ENCODE measurements around the gene TUBGCP6. TPM values are rescaled to one million over a fixed set of nuclear protein-coding genes. Genes with fewer than 3 reads are reported as not detected.

The TUBGCP6 gene
- total and polyA plus RNA-seq, 11 donors, result 11.6 to 28.8 (median 17.7) TPM

GRCh38 chr22:50264104-50264745, 19.4 kb upstream of the TUBGCP6 start:
- WGBS, 4 donors, result 89 to 91% (median 90%) methylated on average over 12 to 15 of the region's 15 CpGs

GRCh38 chr22:50262973-50263617, 18.3 kb upstream of the TUBGCP6 start:
- ATAC-seq (no peak), DNase-seq (no peak)
- intact Hi-C loops (cut with DNase I), result no loop called here
- WGBS, 4 donors, result 60 to 68% (median 63%) methylated on average over 9 of the region's 9 CpGs
- Histone ChIP-seq H3K27ac (no peak overlapping the region), H3K27me3 (peaks cover 0 to 13% (median 0%) of the 10 kb centered on the region in 9 donors), H3K9me3 (no peaks in the 10 kb centered on the region), H3K36me3 (no peaks in the 10 kb centered on the region), H3K4me1 (peaks cover 7 to 57% (median 22%) of the 10 kb centered on the region in 12 donors), H3K4me3 (no peak overlapping the region)
- TF ChIP-seq POLR2A (IDR thresholded peaks at IDR 0.05), result no peak
- no peak for TF ChIP-seq CTCF (IDR thresholded peaks at IDR 0.05)

More at GRCh38 chr22:50264104-50264745, 19.4 kb upstream of the TUBGCP6 start:
- Histone ChIP-seq H3K36me3 (no peaks in the 10 kb centered on the region), H3K4me1 (peaks cover 6 to 57% (median 29%) of the 10 kb centered on the region in 12 donors), H3K9me3 (no peaks in the 10 kb centered on the region), H3K4me3 (no peak overlapping the region), H3K27ac (no peak overlapping the region), H3K27me3 (peaks cover 0 to 15% (median 0%) of the 10 kb centered on the region in 9 donors)
- DNase-seq (no peak), ATAC-seq (no peak)
- TF ChIP-seq CTCF (IDR thresholded peaks at IDR 0.05) (no peak), POLR2A (IDR thresholded peaks at IDR 0.05) (no peak)
- intact Hi-C loops (cut with DNase I), result no loop called here

GRCh38 chr22:50262460-50262911, 17.7 kb upstream of the TUBGCP6 start:
- peaks cover 0 to 13% (median 0%) of the 10 kb centered on the region in 9 donors for H3K27me3 ChIP-seq
- ATAC-seq (no peak), DNase-seq (no peak)
- intact Hi-C loops (cut with DNase I), result no loop called here
- peaks cover 6 to 57% (median 19%) of the 10 kb centered on the region in 12 donors for H3K4me1 ChIP-seq
- peak overlapping the region in 1 of 12 donors; percentile 68 for H3K4me3 ChIP-seq
- TF ChIP-seq POLR2A (IDR thresholded peaks at IDR 0.05), result no peak
- no peak for TF ChIP-seq CTCF (IDR thresholded peaks at IDR 0.05)
- no peaks in the 10 kb centered on the region for H3K9me3 ChIP-seq
- H3K27ac ChIP-seq, result peak overlapping the region in 1 of 12 donors; percentile 70
- H3K36me3 ChIP-seq, result no peaks in the 10 kb centered on the region
- 68 to 86% (median 80%) methylated on average over 6 to 7 of the region's 7 CpGs for WGBS, 4 donors

Data from heart left ventricle (tissue), 16 donors.